ENCODE data around the gene NUDT14. TPM values are rescaled to one million over a fixed set of nuclear protein-coding genes. Genes with fewer than 3 reads are reported as not detected.

The NUDT14 gene
- total and polyA plus RNA-seq, 2 of the 8 experiments (the other 6 are each of a cell fraction or from before 2014, with no cell fraction given), result 25.5 to 33.3 TPM

DNA sequence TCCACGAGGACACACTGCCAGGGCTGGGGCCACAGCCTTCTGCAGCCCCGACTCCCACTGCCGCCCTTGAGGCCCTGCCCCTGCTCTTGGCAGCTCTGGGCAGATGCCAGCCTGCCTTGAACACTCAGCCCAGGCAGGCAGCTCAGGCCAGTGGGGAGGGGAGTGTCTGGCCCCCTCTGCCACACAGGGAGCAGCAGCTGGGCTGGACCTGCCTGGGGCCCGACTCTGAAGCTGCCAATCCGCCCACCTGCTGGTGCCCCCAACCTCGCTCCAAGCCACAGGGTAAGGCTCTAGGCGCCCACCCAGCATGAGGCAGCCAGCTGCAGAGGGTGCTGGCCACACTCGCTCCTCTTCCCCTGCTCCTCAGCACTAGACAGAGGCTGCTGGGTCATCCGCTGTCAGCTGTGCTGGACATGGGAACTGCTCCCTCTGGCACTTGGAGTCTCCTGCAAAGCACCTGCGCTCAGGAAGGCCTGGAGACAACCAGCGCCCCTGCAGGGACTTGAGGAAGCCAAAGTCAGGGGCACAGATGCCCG is 24.6 kb upstream of the NUDT14 start:
- no peak overlapping the region for H2AK5ac ChIP-seq (ENCODE audit: low read depth, low read length)
- POLR2A ChIA-PET (ENCODE audit: partially characterized antibody), result no interaction called here
- CTCF ChIA-PET (ENCODE audit: partially characterized antibody), result interaction anchor here (0.7 to 2.5 kb wide), 8 partner anchors 16 to 588 kb away, joined by 3 to 6 read pairs (median 4); no protein-coding TSS in a partner anchor
- no peak overlapping the region for H3K4me3 ChIP-seq (ENCODE audit: extremely low read depth in 1 of 4, insufficient read depth in 2 of 4, low read depth in 3 of 4, low read length in 4 of 4)
- H2BK120ac ChIP-seq (replicated peaks; ENCODE audit: low read depth, low read length), result no peak overlapping the region
- no peaks in the 10 kb centered on the region for H3K79me2 ChIP-seq (ENCODE audit: control insufficient read depth in 1 of 2, insufficient read depth in 2 of 2, low read length in 2 of 2)
- no peak overlapping the region for H3K4me2 ChIP-seq (ENCODE audit: insufficient read depth in 1 of 2, low read depth in 2 of 2, low read length in 2 of 2)
- H4K91ac ChIP-seq (replicated peaks; ENCODE audit: insufficient read length, low read length), result no peak overlapping the region
- H4K20me1 ChIP-seq (replicated peaks in 1 of 2; ENCODE audit: control insufficient read depth in 1 of 2, insufficient read depth in 2 of 2, low read length in 2 of 2), result peaks cover 3 to 10% of the 10 kb centered on the region in 2 experiments
- no peak overlapping the region for H2BK15ac ChIP-seq (ENCODE audit: low read length)
- no peaks in the 10 kb centered on the region for H3K23me2 ChIP-seq (ENCODE audit: low read depth, low read length)
- no peaks in the 10 kb centered on the region for H3K79me1 ChIP-seq (ENCODE audit: low read depth, low read length)
- H3K9ac ChIP-seq (replicated peaks in 1 of 4; ENCODE audit: extremely low read depth in 1 of 4, low read depth in 3 of 4, low read length in 3 of 4), result no peak overlapping the region
- no peak overlapping the region for H3K18ac ChIP-seq (ENCODE audit: extremely low read depth, low read length)
- no peak overlapping the region for H3K4ac ChIP-seq (replicated peaks; ENCODE audit: insufficient read length, low read depth, low read length)
- peaks cover 0 to 2% (median 0%) of the 10 kb centered on the region in 4 experiments; a peak in 2 of 7 replicates for H3K27me3 ChIP-seq (replicated peaks in 1 of 4; ENCODE audit: control insufficient read depth in 3 of 4, extremely low read depth in 1 of 4, insufficient read depth in 3 of 4, low read length in 3 of 4)
- H2AFZ ChIP-seq (ENCODE audit: low read length), result no peak overlapping the region
- no peaks in the 10 kb centered on the region for H3K36me3 ChIP-seq (ENCODE audit: control insufficient read depth in 2 of 4, insufficient read depth in 4 of 4, low read length in 3 of 4)
- peaks cover 0 to 10% (median 1%) of the 10 kb centered on the region in 4 experiments; a peak in 3 of 7 replicates for H3K4me1 ChIP-seq (replicated peaks in 1 of 4; ENCODE audit: control insufficient read depth in 3 of 4, insufficient read depth in 4 of 4, low read length in 3 of 4)
- 66% methylated on average over 9 of the region's 12 CpGs; no CpG with 5 or more reads in 1 of the 2 experiments for WGBS, 2 experiments (ENCODE audit: extremely low coverage in 1 of 2, insufficient coverage in 1 of 2, insufficient read length in 1 of 2, insufficient replicate concordance in 2 of 2, low coverage in 1 of 2, low lambda C conversion rate in 2 of 2, missing lambda C conversion rate in 1 of 2)
- no peak overlapping the region for H3K56ac ChIP-seq (replicated peaks; ENCODE audit: insufficient read length, low read depth, low read length)
- H2BK12ac ChIP-seq (ENCODE audit: low read depth, low read length), result no peak overlapping the region
- H2BK5ac ChIP-seq (ENCODE audit: low read depth, low read length), result 0 out of 2 replicates have a peak overlapping the region, but pooled peaks have one; percentile 35
- H3K27ac ChIP-seq (ENCODE audit: low read depth, low read length), result no peak overlapping the region
- H2BK20ac ChIP-seq (ENCODE audit: low read length), result no peak overlapping the region
- H3K23ac ChIP-seq (ENCODE audit: insufficient read length), result no peak overlapping the region
- DNase-seq (ENCODE audit: low read depth in 1 of 2, low spot score in 2 of 2) (no peak), FAIRE-seq (no peak)
- no peak overlapping the region for H4K5ac ChIP-seq (ENCODE audit: insufficient read length, low read depth, low read length)
- TF ChIP-seq GTF2F1 (IDR thresholded peaks at IDR 0.05; ENCODE audit: borderline replicate concordance, low read depth, low read length) (no peak), SUZ12 (IDR thresholded peaks at IDR 0.05; ENCODE audit: low read length) (no peak), EZH2 (IDR thresholded peaks at IDR 0.05; ENCODE audit: low read depth, low read length, severe bottlenecking) (no peak), YY1 (IDR thresholded peaks at IDR 0.05; ENCODE audit: low read depth, low read length) (no peak), CHD2 (IDR thresholded peaks at IDR 0.05; ENCODE audit: low read length) (no peak), KDM1A (IDR thresholded peaks at IDR 0.05; ENCODE audit: borderline replicate concordance, low read length) (no peak), TBP (IDR thresholded peaks at IDR 0.05; ENCODE audit: low read depth, low read length) (no peak), PHF8 (conservative IDR thresholded peaks at IDR 0.05; ENCODE audit: low read depth, low read length) (no peak), BCL11A (IDR thresholded peaks at IDR 0.05; ENCODE audit: low read depth in 2 of 2, low read length in 2 of 2) (no peak), CBX5 (IDR thresholded peaks at IDR 0.05; ENCODE audit: low read depth, low read length) (no peak), RFX5 (IDR thresholded peaks at IDR 0.05; ENCODE audit: borderline replicate concordance, low read depth, low read length) (no peak)
- H4K8ac ChIP-seq (ENCODE audit: extremely low read depth, insufficient read depth, low read length), result no peak overlapping the region; the same call in 1 of the 2 replicates
- no peaks in the 10 kb centered on the region for H3K9me3 ChIP-seq (ENCODE audit: insufficient read depth in 2 of 2, low read depth in 1 of 2, low read length in 1 of 2)
- H3K14ac ChIP-seq (ENCODE audit: insufficient read length), result no peak overlapping the region
